Erythroblast (primary cell): ENCODE data around the gene RAC2.

Source experiments
- GATA1 ChIP-seq: IDR thresholded peaks from 2 replicates; pipeline ENCODE4 v1.6.1; 2011; ENCODE audit warnings: low read depth, mild to moderate bottlenecking, control low read depth, low read length, moderate library complexity
- POLR2A ChIP-seq: IDR thresholded peaks from 2 replicates; pipeline ENCODE4 v1.6.1; 2011; ENCODE audit warnings: mild to moderate bottlenecking, low read length

DNA sequence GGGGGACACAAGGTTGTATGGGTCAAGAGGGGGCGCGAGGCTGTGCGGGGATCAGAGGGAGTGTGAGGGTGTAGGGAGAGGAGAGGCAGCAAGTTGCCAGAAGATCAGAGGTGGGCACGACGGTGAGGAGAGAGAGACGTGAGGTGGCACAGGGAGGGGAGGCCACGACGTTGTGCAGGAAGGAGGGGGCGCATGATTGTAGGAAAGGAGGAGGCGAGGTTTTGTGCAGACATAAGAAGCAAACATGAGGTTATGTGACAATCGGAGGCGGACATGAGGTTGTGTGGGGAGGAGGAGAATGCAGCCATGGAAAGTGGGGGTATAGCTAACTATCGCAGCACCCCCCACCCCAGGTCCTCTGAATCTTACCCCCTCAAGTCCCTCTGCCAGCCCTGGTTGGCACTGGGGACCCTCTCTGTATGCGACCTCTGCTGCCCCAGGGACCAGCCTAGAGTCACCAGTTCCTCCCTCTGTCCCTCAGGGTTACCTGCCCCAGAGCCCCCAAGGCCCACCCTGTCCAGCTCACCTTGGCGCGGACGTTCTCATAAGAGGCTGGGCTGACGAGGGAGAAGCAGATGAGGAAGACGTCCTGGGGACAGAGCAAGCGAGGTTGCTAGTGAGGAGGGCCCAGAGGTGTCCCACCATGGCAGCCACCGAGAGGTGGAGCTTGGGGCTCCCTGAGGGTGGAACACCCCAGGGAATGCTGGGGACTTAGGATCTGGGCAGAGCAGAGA lies 12.5 kb downstream of the RAC2 start:
- TF ChIP-seq POLR2A (no peak), GATA1 (no peak)
